WTC11 (cell line): ENCODE measurements around the gene MMP13. TPM values are rescaled to one million over a fixed set of nuclear protein-coding genes. Genes with fewer than 3 reads are reported as not detected.

Experiments
- ATAC-seq: fragments of 200-7000 bp; cut with Tn5 transposase; 2 replicates; pipeline ENCODE4 v1.10.0; 2021; ENCODE audit warnings: mild to moderate bottlenecking, moderate library complexity
- CTCF ChIA-PET: fragments of 300-600 bp; sonication (Branson Sonifier 250); formaldehyde crosslinking; loops from one replicate; lab custom pipeline; 2021; ENCODE audit warnings: antibody characterized with exemption; lab: Charles Lee
- POLR2A ChIA-PET: fragments of 350-600 bp; sonication (Branson Sonifier 250); formaldehyde crosslinking; loops from one replicate; lab custom pipeline; 2021; ENCODE audit warnings: antibody characterized with exemption; lab: Charles Lee
- DNase-seq: peaks from one replicate; pipeline ENCODE4 v3.0.0; 2021; ENCODE audit warnings: low spot score
- H3K27ac Mint-ChIP-seq: 2 replicates; pipeline ENCODE4 v1.8.0; 2021; ENCODE audit warnings: mixed read lengths
- H3K27me3 Mint-ChIP-seq: 2 replicates; pipeline ENCODE4 v1.8.0; 2021; ENCODE audit warnings: low read depth, mild to moderate bottlenecking, moderate library complexity, mixed read lengths
- H3K36me3 Mint-ChIP-seq: 2 replicates; pipeline ENCODE4 v1.8.0; 2021; ENCODE audit warnings: mixed read lengths
- H3K4me1 Mint-ChIP-seq: 2 replicates; pipeline ENCODE4 v1.8.0; 2022; ENCODE audit warnings: mixed read lengths
- H3K4me3 Mint-ChIP-seq: 2 replicates; pipeline ENCODE4 v1.8.0; 2021; ENCODE audit warnings: mild to moderate bottlenecking, moderate library complexity, mixed read lengths
- H3K9me3 Mint-ChIP-seq: 2 replicates; pipeline ENCODE4 v1.8.0; 2021; ENCODE audit warnings: mixed read lengths
- AR ChIP-seq: fragments of 250-450 bp; sonication (Bioruptor Pico); IDR thresholded peaks from 2 replicates; pipeline ENCODE4 v1.9.0; 2021; ENCODE audit warnings: mild to moderate bottlenecking
- ATF3 ChIP-seq: sonication (generic); formaldehyde crosslinking; conservative IDR thresholded peaks from 2 replicates; pipeline ENCODE4 v1.8.1; 2022; ENCODE audit warnings: mild to moderate bottlenecking, missing genetic modification reagents
- CDX4 ChIP-seq: fragments of 250-450 bp; sonication (Bioruptor Pico); IDR thresholded peaks from 2 replicates; pipeline ENCODE4 v1.9.0; 2021; ENCODE audit warnings: moderate library complexity, mild to moderate bottlenecking, inconsistent platforms, borderline replicate concordance
- CTCF ChIP-seq: fragments of 200-600 bp; IDR thresholded peaks from 2 replicates; pipeline ENCODE4 v1.8.0; 2022; ENCODE audit warnings: antibody characterized with exemption
- EMX1 ChIP-seq: fragments of 250-450 bp; sonication (Bioruptor Pico); IDR thresholded peaks from 2 replicates; pipeline ENCODE4 v1.8.0; 2021; ENCODE audit warnings: mild to moderate bottlenecking
- GABPB1 ChIP-seq: sonication (generic); formaldehyde crosslinking; IDR thresholded peaks from 2 replicates; pipeline ENCODE4 v1.8.1; 2023; ENCODE audit warnings: mild to moderate bottlenecking, missing genetic modification reagents
- GRHL2 ChIP-seq: fragments of 250-450 bp; sonication (Bioruptor Pico); IDR thresholded peaks from 2 replicates; pipeline ENCODE4 v1.8.0; 2022; ENCODE audit warnings: mild to moderate bottlenecking, moderate library complexity; ENCODE audit not compliant: insufficient replicate concordance, severe bottlenecking
- HMGXB4 ChIP-seq: sonication (generic); formaldehyde crosslinking; IDR thresholded peaks from 2 replicates; pipeline ENCODE4 v1.8.1; 2023; ENCODE audit warnings: mild to moderate bottlenecking, moderate library complexity, missing genetic modification reagents
- JAZF1 ChIP-seq: fragments of 250-450 bp; sonication (Bioruptor Pico); IDR thresholded peaks from 2 replicates; pipeline ENCODE4 v1.9.0; 2021; ENCODE audit warnings: moderate library complexity, mild to moderate bottlenecking, inconsistent platforms
- JUN ChIP-seq: sonication (generic); formaldehyde crosslinking; IDR thresholded peaks from 2 replicates; pipeline ENCODE4 v1.8.0; 2023; ENCODE audit warnings: mild to moderate bottlenecking, missing genetic modification reagents
- NFATC4 ChIP-seq: fragments of 250-450 bp; sonication (Bioruptor Pico); IDR thresholded peaks from 2 replicates; pipeline ENCODE4 v1.9.0; 2021; ENCODE audit warnings: mild to moderate bottlenecking
- SMAD3 ChIP-seq: sonication (generic); formaldehyde crosslinking; IDR thresholded peaks from 2 replicates; pipeline ENCODE4 v1.8.0; 2022; ENCODE audit warnings: missing genetic modification reagents, mild to moderate bottlenecking, borderline replicate concordance
- STAT6 ChIP-seq: sonication (generic); formaldehyde crosslinking; conservative IDR thresholded peaks from 2 replicates; pipeline ENCODE4 v1.8.1; 2023; ENCODE audit warnings: mild to moderate bottlenecking, low read depth, missing genetic modification reagents, moderate library complexity
- ZNF232 ChIP-seq: sonication (generic); formaldehyde crosslinking; IDR thresholded peaks from 2 replicates; pipeline ENCODE4 v1.8.0; 2022; ENCODE audit warnings: mild to moderate bottlenecking, missing genetic modification reagents
- ZNF263 ChIP-seq: sonication (generic); formaldehyde crosslinking; IDR thresholded peaks from 2 replicates; pipeline ENCODE4 v1.8.1; 2022; ENCODE audit warnings: low read depth, mild to moderate bottlenecking, moderate library complexity, missing genetic modification reagents
- ZSCAN18 ChIP-seq: fragments of 250-450 bp; sonication (Bioruptor Pico); IDR thresholded peaks from 2 replicates; pipeline ENCODE4 v2.1.2; 2022; ENCODE audit warnings: mild to moderate bottlenecking, moderate library complexity
- total RNA-seq: library from RNA; stranded (reverse); gene quantifications from 3 replicates; pipeline ENCODE4 v1.2.3, GENCODE V29; 2021

The MMP13 gene
- total RNA-seq, 1 experiment from 2014 or later = not detected

- CTCF ChIA-PET = interaction anchor here (0.9 kb wide), 1 partner anchor 9 kb away, joined by 3 read pairs; no protein-coding TSS in a partner anchor
- H3K9me3 Mint-ChIP-seq = no peaks in the 10 kb centered on the region
Measured at GRCh38 chr11:102950622-102951081, 4.9 kb downstream of the MMP13 start.

More at GRCh38 chr11:102950622-102951081, 4.9 kb downstream of the MMP13 start:
- no peaks in the 10 kb centered on the region for H3K4me1 Mint-ChIP-seq
- H3K27ac Mint-ChIP-seq = no peak overlapping the region
- TF ChIP-seq CTCF (no peak), CDX4 (CRISPR knock-in tag) (no peak), GRHL2 (CRISPR knock-in tag) (no peak), JUN (CRISPR knock-in tag) (no peak), ATF3 (no peak), JAZF1 (CRISPR knock-in tag) (no peak), ZSCAN18 (no peak), STAT6 (CRISPR knock-in tag) (no peak), ZNF263 (CRISPR knock-in tag) (no peak), GABPB1 (CRISPR knock-in tag) (no peak), ZNF232 (CRISPR knock-in tag) (no peak), EMX1 (CRISPR knock-in tag) (no peak), NFATC4 (CRISPR knock-in tag) (no peak), HMGXB4 (CRISPR knock-in tag) (no peak), SMAD3 (no peak), AR (CRISPR knock-in tag) (no peak)
- H3K36me3 Mint-ChIP-seq = no peaks in the 10 kb centered on the region
- ATAC-seq (no peak), DNase-seq (no peak)
- H3K4me3 Mint-ChIP-seq = no peak overlapping the region
- no peaks in the 10 kb centered on the region for H3K27me3 Mint-ChIP-seq
- POLR2A ChIA-PET = no interaction called here
